ENCODE data around the gene HMGXB3.
A peak's percentile ranks its signal among the peaks of the same experiment; 100 is the strongest.

The HMGXB3 gene, protein sequence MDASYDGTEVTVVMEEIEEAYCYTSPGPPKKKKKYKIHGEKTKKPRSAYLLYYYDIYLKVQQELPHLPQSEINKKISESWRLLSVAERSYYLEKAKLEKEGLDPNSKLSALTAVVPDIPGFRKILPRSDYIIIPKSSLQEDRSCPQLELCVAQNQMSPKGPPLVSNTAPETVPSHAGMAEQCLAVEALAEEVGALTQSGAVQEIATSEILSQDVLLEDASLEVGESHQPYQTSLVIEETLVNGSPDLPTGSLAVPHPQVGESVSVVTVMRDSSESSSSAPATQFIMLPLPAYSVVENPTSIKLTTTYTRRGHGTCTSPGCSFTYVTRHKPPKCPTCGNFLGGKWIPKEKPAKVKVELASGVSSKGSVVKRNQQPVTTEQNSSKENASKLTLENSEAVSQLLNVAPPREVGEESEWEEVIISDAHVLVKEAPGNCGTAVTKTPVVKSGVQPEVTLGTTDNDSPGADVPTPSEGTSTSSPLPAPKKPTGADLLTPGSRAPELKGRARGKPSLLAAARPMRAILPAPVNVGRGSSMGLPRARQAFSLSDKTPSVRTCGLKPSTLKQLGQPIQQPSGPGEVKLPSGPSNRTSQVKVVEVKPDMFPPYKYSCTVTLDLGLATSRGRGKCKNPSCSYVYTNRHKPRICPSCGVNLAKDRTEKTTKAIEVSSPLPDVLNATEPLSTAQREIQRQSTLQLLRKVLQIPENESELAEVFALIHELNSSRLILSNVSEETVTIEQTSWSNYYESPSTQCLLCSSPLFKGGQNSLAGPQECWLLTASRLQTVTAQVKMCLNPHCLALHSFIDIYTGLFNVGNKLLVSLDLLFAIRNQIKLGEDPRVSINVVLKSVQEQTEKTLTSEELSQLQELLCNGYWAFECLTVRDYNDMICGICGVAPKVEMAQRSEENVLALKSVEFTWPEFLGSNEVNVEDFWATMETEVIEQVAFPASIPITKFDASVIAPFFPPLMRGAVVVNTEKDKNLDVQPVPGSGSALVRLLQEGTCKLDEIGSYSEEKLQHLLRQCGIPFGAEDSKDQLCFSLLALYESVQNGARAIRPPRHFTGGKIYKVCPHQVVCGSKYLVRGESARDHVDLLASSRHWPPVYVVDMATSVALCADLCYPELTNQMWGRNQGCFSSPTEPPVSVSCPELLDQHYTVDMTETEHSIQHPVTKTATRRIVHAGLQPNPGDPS (N-terminal part only)
- long read RNA-seq, donor 1, full-length matches to known transcripts: 1 of 7 reads
- long read RNA-seq, donor 1, partial matches to known transcripts: 6 of 7 reads
- long read RNA-seq, donor 1, other reads (novel, unspliced or antisense): 0 of 7 reads
- long read RNA-seq, donor 2, full-length matches to known transcripts: 1 of 1 reads
- long read RNA-seq, donor 2, partial matches to known transcripts: 0 of 1 reads
- long read RNA-seq, donor 2, other reads (novel, unspliced or antisense): 0 of 1 reads
- long read RNA-seq, donor 3, partial matches to known transcripts: 12 of 12 reads
- long read RNA-seq, donor 3, other reads (novel, unspliced or antisense): 0 of 12 reads
- long read RNA-seq, donor 4, full-length matches to known transcripts: 1 of 9 reads
- long read RNA-seq, donor 4, partial matches to known transcripts: 8 of 9 reads
- long read RNA-seq, donor 4, other reads (novel, unspliced or antisense): 0 of 9 reads
- long read RNA-seq, donor 5, full-length matches to known transcripts: 1 of 1 reads
- long read RNA-seq, donor 5, partial matches to known transcripts: 0 of 1 reads
- long read RNA-seq, donor 5, other reads (novel, unspliced or antisense): 0 of 1 reads
- long read RNA-seq, donor 6, partial matches to known transcripts: 9 of 9 reads
- long read RNA-seq, donor 6, other reads (novel, unspliced or antisense): 0 of 9 reads
- long read RNA-seq, donor 7, full-length matches to known transcripts: 1 of 1 reads
- long read RNA-seq, donor 7, partial matches to known transcripts: 0 of 1 reads
- long read RNA-seq, donor 7, other reads (novel, unspliced or antisense): 0 of 1 reads
- long read RNA-seq, donor 8, full-length matches to known transcripts: 1 of 7 reads
- long read RNA-seq, donor 8, partial matches to known transcripts: 6 of 7 reads
- long read RNA-seq, donor 8, other reads (novel, unspliced or antisense): 0 of 7 reads

- peak; percentile 90 for DNase-seq
Measured at GRCh38 chr5:150000256-150000989, at the start of gene HMGXB3, which contains the start of gene TIGD6. TSS of gene HMGXB3 (plus strand) at chr5:150000739. CDS start at chr5:150004853, 4,114 bp downstream. TSS of gene TIGD6 (minus strand) at chr5:150000654. CDS start at chr5:149996348, 4,306 bp downstream.

- no peak for DNase-seq
Measured at GRCh38 chr5:149951138-149951749, 49.3 kb upstream of the HMGXB3 start.

DNA sequence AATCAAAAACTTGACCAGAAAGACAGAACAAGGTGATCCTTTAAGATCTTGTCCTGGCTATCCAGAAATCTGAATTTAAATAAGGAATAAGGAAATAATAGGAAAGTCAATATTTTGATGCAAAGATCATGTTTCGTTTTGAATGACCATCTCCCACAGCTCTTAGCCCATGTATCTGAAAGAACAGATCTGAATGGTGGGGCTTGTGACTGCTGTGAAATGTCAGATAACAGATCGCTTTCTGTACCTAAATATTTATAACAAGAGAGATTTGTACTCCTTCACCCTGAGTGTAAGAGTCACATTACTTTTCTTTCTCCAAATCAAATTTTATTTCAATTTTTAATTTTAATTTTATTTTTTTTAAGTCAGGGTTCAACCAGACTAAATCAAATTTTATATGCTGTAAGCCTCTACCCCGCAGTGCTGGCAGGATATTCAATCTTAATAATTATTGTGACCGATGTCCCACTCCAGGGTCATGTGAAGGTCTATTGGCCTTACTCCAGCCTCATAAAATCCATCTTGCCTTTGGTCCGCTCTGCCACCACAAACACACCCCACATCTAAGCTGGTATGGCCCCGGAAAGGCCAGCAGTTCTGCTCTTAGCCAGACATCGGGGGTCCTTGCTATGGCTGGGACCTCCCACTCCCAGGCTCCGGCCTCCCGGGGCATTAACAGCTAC lies 47.0 kb upstream of the HMGXB3 start:
- DNase-seq: no peak

DNA sequence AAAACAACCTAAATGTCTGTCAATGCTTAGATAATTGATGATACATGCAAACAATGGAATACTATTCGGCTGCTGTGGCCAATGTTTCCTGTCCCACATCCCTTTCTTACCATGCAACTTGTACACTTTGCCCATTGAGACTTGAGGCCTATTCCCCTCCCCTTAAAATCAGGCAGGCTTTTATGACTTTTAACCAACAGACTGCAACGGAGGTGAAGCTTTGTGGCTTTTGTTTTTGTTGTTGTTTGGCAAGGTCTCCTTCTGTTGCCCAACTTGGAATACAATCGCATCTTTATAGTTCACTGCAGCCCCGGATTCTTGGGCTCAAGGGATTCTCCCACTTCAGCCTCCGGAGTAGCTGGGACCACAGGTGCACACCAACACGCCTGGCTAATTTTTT lies 45.7 kb upstream of the HMGXB3 start:
- DNase-seq: no peak

- no peak for DNase-seq
Measured at GRCh38 chr5:149956685-149957084, 43.9 kb upstream of the HMGXB3 start.

- DNase-seq: peak; percentile 30
Measured at GRCh38 chr5:149957855-149958254, 42.7 kb upstream of the HMGXB3 start.

- peak; percentile 46 for DNase-seq
Measured at GRCh38 chr5:149959406-149960236, 40.9 kb upstream of the HMGXB3 start.

- peak; percentile 98 for DNase-seq
Measured at GRCh38 chr5:149960272-149961185, 40.0 kb upstream of the HMGXB3 start, which contains the start of gene SLC26A2. TSS of gene SLC26A2 (plus strand) at chr5:149960758. CDS start at chr5:149977653, 16,895 bp downstream.

- DNase-seq: no peak
Measured at GRCh38 chr5:149961186-149961685, 39.3 kb upstream of the HMGXB3 start.

- no peak for DNase-seq
Measured at GRCh38 chr5:149961957-149962409, 38.6 kb upstream of the HMGXB3 start.

DNA sequence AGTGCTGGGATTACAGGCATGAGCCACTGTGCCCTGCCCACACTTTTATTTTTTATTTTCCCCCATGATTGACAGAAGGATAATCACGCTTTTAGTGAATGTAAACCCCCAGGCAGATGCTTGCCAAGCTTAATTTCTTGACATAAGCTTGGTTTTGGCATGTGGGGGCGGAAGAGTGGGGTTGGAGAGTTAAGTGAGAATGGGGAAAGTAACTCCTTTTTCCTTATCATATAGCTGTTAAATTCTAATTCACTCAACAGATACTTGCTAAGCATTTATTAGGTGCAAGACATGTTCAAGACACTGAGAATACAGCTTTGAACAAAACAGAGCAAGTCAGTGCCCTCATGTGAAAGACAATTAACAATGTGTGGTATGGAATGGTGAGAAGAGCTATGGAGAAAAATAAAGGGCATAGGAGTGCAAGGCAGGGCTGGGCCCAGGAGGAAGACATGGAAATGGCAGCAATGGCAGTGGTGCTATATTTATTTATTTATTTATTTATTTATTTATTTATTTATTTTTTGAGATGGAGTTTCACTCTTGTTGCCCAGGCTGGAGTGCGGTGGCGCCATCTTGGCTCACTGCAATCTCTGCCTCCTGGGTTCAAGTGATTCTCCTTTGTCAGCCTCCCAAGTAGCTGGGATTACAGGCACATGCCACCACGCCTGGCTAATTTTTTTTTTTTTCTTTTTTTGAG lies 37.8 kb upstream of the HMGXB3 start:
- DNase-seq: no peak

DNA sequence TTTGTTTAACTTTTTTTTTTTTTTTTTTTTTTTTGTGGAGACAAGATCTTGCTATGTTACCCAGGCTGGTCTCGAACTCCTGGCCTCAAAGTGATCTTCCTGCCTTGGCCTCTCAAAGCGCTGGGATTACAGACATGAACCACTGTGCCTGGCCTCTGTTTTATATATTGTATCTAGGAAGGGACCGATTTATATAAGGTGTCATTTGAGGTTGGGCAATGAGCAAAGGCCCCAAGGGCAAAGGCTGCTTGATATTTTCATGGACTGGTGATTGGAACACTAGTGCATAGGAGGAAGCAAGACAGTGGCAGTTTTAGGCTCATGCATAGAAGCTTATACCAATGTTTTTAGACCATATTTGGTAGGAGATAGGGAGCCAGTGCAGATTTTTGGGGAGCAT lies 36.8 kb upstream of the HMGXB3 start:
- no peak for DNase-seq

- no peak for DNase-seq
Measured at GRCh38 chr5:149966946-149967345, 33.6 kb upstream of the HMGXB3 start.

GRCh38 chr5:149969181-149969930 lies 31.2 kb upstream of the HMGXB3 start:
- DNase-seq: no peak

GRCh38 chr5:149975409-149975808 lies 25.1 kb upstream of the HMGXB3 start:
- DNase-seq: no peak

Data from right kidney (tissue), 9 donors.